NCI-H1694 treated with DMSO at 0.1 percent for 48 hours (cell line): Measurements from ENCODE around the gene LCTL.
"Not testable (repeated sequence)": the region's sequence is repeated elsewhere in the genome, so short reads cannot be mapped to it uniquely, and the experiment has no call there.

Source experiments
- DNase-seq: peaks from one replicate; lab custom pipeline; 2025; lab: John Stamatoyannopoulos, UW

The LCTL gene

GRCh38 chr15:66500346-66500745 lies 65.5 kb downstream of the LCTL start:
- not testable (repeated sequence) for DNase-seq

- peak; percentile 17 for DNase-seq
Measured at GRCh38 chr15:66498501-66499386, 67.1 kb downstream of the LCTL start.
